NCI-H1930 (cell line): Measurements from ENCODE around the gene IL17RE.
"Not testable (repeated sequence)": the region's sequence is repeated elsewhere in the genome, so short reads cannot be mapped to it uniquely, and the experiment has no call there.

Experiments
- DNase-seq, 2 experiments: peaks; one replicate each; lab custom pipeline; 2025; lab: John Stamatoyannopoulos, UW

IL17RE gene

GRCh38 chr3:9879830-9880549 is 22.7 kb upstream of the IL17RE start, which contains the start of gene CIDEC:
Gene CIDEC, minus strand, starts transcription at chr3:9880253. Its CDS starts 1,767 bp downstream, at chr3:9878486.
- DNase-seq = no peak

GRCh38 chr3:9881441-9881840 is 21.2 kb upstream of the IL17RE start:
- no peak for DNase-seq

- no peak for DNase-seq
Measured at GRCh38 chr3:9883706-9884554, 18.7 kb upstream of the IL17RE start.

GRCh38 chr3:9884555-9885165 is 18.0 kb upstream of the IL17RE start:
- no peak for DNase-seq

- no peak for DNase-seq
Measured at GRCh38 chr3:9886328-9886727, 16.3 kb upstream of the IL17RE start.

GRCh38 chr3:9887480-9887879 is 15.2 kb upstream of the IL17RE start:
- no peak for DNase-seq

- no peak for DNase-seq
Measured at GRCh38 chr3:9888540-9888939, 14.1 kb upstream of the IL17RE start.

GRCh38 chr3:9889405-9889804 is 13.2 kb upstream of the IL17RE start:
- DNase-seq = no peak

GRCh38 chr3:9890249-9891071 is 12.2 kb upstream of the IL17RE start, which contains the start of gene JAGN1:
Gene JAGN1, plus strand, starts transcription at chr3:9890610. Its CDS starts 113 bp downstream, at chr3:9890723.
- DNase-seq = peak; percentile 57 to 63

GRCh38 chr3:9891072-9891622 is 11.5 kb upstream of the IL17RE start:
- DNase-seq = no peak

- DNase-seq = no peak
Measured at GRCh38 chr3:9893739-9894138, 8.9 kb upstream of the IL17RE start.

- not testable (repeated sequence) for DNase-seq
Measured at GRCh38 chr3:9895715-9896114, 6.9 kb upstream of the IL17RE start.

GRCh38 chr3:9896755-9897407 is 5.8 kb upstream of the IL17RE start:
- DNase-seq = not testable (repeated sequence)

GRCh38 chr3:9897408-9898372 is 5.0 kb upstream of the IL17RE start:
- DNase-seq = no peak

GRCh38 chr3:9898467-9899241 is 4.0 kb upstream of the IL17RE start:
- no peak for DNase-seq

GRCh38 chr3:9899289-9899791 is 3.3 kb upstream of the IL17RE start:
- no peak for DNase-seq

- not testable (repeated sequence) for DNase-seq
Measured at GRCh38 chr3:9900965-9901415, 1.7 kb upstream of the IL17RE start.

- DNase-seq = no peak
Measured at GRCh38 chr3:9901967-9902366, 681 bp upstream of the IL17RE start.

- DNase-seq = no peak
Measured at GRCh38 chr3:9903238-9903624, 583 bp downstream of the IL17RE start.
